B cell (primary cell): ENCODE data around the gene PIK3C3. TPM values are rescaled to one million over a fixed set of nuclear protein-coding genes. Genes with fewer than 3 reads are reported as not detected.

Experiments
- ATAC-seq: fragments of 200-7000 bp; cut with Tn5 transposase; one replicate; pipeline ENCODE4 v1.10.0; 2021; ENCODE audit warnings: low read depth, mild to moderate bottlenecking, moderate number of reproducible peaks, moderate library complexity
- CTCF ChIA-PET: fragments of 350-600 bp; sonication (Branson Sonifier 250); formaldehyde crosslinking; loops from one replicate; lab custom pipeline; 2021; ENCODE audit warnings: antibody characterized with exemption, inconsistent platforms; lab: Charles Lee
- POLR2A ChIA-PET: fragments of 350-600 bp; sonication (Branson Sonifier 250); formaldehyde crosslinking; loops from one replicate; lab custom pipeline; 2021; ENCODE audit warnings: antibody characterized with exemption; lab: Charles Lee
- DNase-seq: peaks from one replicate; pipeline ENCODE4 v3.0.0; 2013
- H2AFZ ChIP-seq: 2 replicates; pipeline ENCODE4 v1.6.1; 2012; ENCODE audit warnings: mild to moderate bottlenecking, low read depth, low read length; ENCODE audit not compliant: insufficient read depth, poor library complexity, severe bottlenecking
- H3K27ac ChIP-seq, 2 donors: 1 replicate in 1 of 2; 2 replicates in 1 of 2; pipeline ENCODE4 v1.5.1; 2012 to 2013; ENCODE audit warnings: low read length in 2 of 2, mild to moderate bottlenecking in 2 of 2, moderate library complexity in 1 of 2
- H3K27me3 ChIP-seq, 4 experiments: fragments of 200-600 bp in 1 of 4; sonication (generic) in 1 of 4; replicated peaks in 1 of 4; 1 replicate in 2 of 4; 2 replicates in 2 of 4; pipeline versions ENCODE4 v1.6.1 to v1.7.0; 2013 to 2016; ENCODE audit warnings: low read length in 3 of 4, mild to moderate bottlenecking in 2 of 4, mixed read lengths in 1 of 4, moderate library complexity in 1 of 4; ENCODE audit not compliant: insufficient read depth in 4 of 4, control insufficient read depth in 3 of 4; ENCODE audit errors: control extremely low read depth in 1 of 4
- H3K36me3 ChIP-seq, 2 experiments: replicated peaks in 1 of 2; 1 replicate in 1 of 2; 2 replicates in 1 of 2; pipeline versions ENCODE4 v1.6.1 to v1.7.1; 2013; ENCODE audit warnings: low read length in 1 of 2; ENCODE audit not compliant: insufficient read depth in 2 of 2, control insufficient read depth in 1 of 2; ENCODE audit errors: control extremely low read depth in 1 of 2, extremely low read depth in 1 of 2
- H3K4me1 ChIP-seq, 2 donors: fragments of 200-600 bp in 1 of 2; sonication (generic) in 1 of 2; 1 replicate in 1 of 2; 2 replicates in 1 of 2; pipeline versions ENCODE4 v1.5.1 to v1.6.1; 2013 to 2017; ENCODE audit warnings: low read length in 2 of 2; ENCODE audit not compliant: control insufficient read depth in 2 of 2, insufficient read depth in 2 of 2
- H3K4me2 ChIP-seq: replicated peaks from 2 replicates; pipeline ENCODE3; 2012; ENCODE audit warnings: mild to moderate bottlenecking, low read depth, low read length; ENCODE audit not compliant: poor library complexity, severe bottlenecking
- H3K4me3 ChIP-seq, 5 experiments: fragments of 200-600 bp in 1 of 5; sonication (generic) in 1 of 5; 1 replicate in 3 of 5; 2 replicates in 2 of 5; pipeline versions ENCODE4 v1.5.1 to v1.7.0; 2011 to 2016; ENCODE audit warnings: low read length in 4 of 5, mild to moderate bottlenecking in 4 of 5, low read depth in 2 of 5, control low read depth in 1 of 5, moderate library complexity in 1 of 5; ENCODE audit not compliant: insufficient read depth in 1 of 5; ENCODE audit errors: control extremely low read depth in 1 of 5, extremely low read depth in 1 of 5
- H3K79me2 ChIP-seq: fragments of 200-600 bp; sonication (generic); one replicate; pipeline ENCODE4 v1.6.0; 2016; ENCODE audit warnings: low read length; ENCODE audit not compliant: control insufficient read depth, insufficient read depth
- H3K9ac ChIP-seq: fragments of 200-600 bp; sonication (generic); 2 replicates; pipeline ENCODE4 v1.6.1; 2017; ENCODE audit warnings: mild to moderate bottlenecking, low read length, moderate library complexity
- H3K9me3 ChIP-seq, 3 donors: one replicate each; pipeline versions ENCODE4 v1.6.1 to v1.7.1; 2013; ENCODE audit warnings: low read length in 2 of 3; ENCODE audit not compliant: control insufficient read depth in 2 of 3, insufficient read depth in 1 of 3; ENCODE audit errors: control extremely low read depth in 1 of 3
- H4K20me1 ChIP-seq: 2 replicates; pipeline ENCODE4 v1.6.0; 2012; ENCODE audit warnings: mild to moderate bottlenecking, low read length; ENCODE audit not compliant: insufficient read depth, control insufficient read depth, poor library complexity, severe bottlenecking
- H3K27ac Mint-ChIP-seq: one replicate; pipeline ENCODE4 v1.8.0; 2021; ENCODE audit warnings: mixed read lengths
- H3K27me3 Mint-ChIP-seq: one replicate; pipeline ENCODE4 v1.8.0; 2021; ENCODE audit warnings: mixed read lengths
- H3K4me1 Mint-ChIP-seq: one replicate; pipeline ENCODE4 v1.8.0; 2021; ENCODE audit warnings: mixed read lengths
- H3K4me3 Mint-ChIP-seq: one replicate; pipeline ENCODE4 v1.8.0; 2021; ENCODE audit warnings: mixed read lengths
- H3K9me3 Mint-ChIP-seq: one replicate; pipeline ENCODE4 v1.8.0; 2022; ENCODE audit warnings: mixed read lengths; ENCODE audit not compliant: insufficient read depth
- CTCF ChIP-seq: fragments of 200-600 bp; IDR thresholded peaks from one replicate; pipeline ENCODE4 v1.8.0; 2022; ENCODE audit warnings: antibody characterized with exemption, mild to moderate bottlenecking
- EZH2 ChIP-seq: IDR thresholded peaks from 2 replicates; pipeline ENCODE4 v1.6.1; 2012; ENCODE audit warnings: borderline replicate concordance, low read depth, mild to moderate bottlenecking, moderate library complexity, low read length; ENCODE audit not compliant: insufficient read depth, poor library complexity, severe bottlenecking
- WGBS: methylation state at CpG from one replicate; pipeline ENCODE4 v1.1.5; 2013; ENCODE audit warnings: missing lambda C conversion rate; ENCODE audit not compliant: insufficient coverage; 5-methylcytosine and 5-hydroxymethylcytosine counted together
- intact Hi-C: fragments of 100-400 bp; cut with micrococcal nuclease; formaldehyde crosslinking; loops from one replicate; pipeline ENCODE4 v1.10.0; 2022
- polyA plus RNA-seq: library from polyadenylated mRNA; depleted of rRNA; stranded (reverse); fragments of >200 nt; gene quantifications from 2 replicates; pipeline ENCODE4 v1.2.3, GENCODE V29; 2012
- total RNA-seq, 2 donors: library from RNA; stranded (reverse); fragments of 120-200 nt in 1 of 2; gene quantifications; 1 replicate in 1 of 2; 2 replicates in 1 of 2; pipeline versions ENCODE4 v1.2.3 to v1.2.4, GENCODE V29; 2013 to 2022

Gene PIK3C3
- total and polyA plus RNA-seq, 2 donors (not counting 1 experiment from before 2014, with no cell fraction given): 13.3 to 87.9 TPM

DNA sequence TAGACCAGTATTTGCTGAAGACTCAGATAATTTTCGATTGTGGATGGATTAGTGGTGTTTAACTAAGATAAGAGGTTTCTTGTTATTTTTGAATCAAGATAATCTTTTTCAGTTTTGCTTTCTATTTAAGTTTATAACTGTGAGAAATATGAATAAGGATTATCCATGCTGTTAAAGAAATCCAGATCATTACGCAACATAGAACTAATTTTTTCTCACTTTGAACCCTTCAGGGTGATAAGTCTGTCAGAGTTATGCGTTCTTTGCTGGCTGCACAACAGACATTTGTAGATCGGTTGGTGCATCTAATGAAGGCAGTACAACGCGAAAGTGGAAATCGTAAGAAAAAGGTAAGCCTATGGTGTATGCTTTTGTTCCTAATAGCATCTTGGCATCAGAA is 74.1 kb downstream of the PIK3C3 start:
- Histone ChIP-seq H3K27me3 (no peaks in the 10 kb centered on the region), H3K9me3 (no peaks in the 10 kb centered on the region), H3K4me1 (no peaks in the 10 kb centered on the region), H3K4me3 (no peak overlapping the region), H3K79me2 (no peaks in the 10 kb centered on the region), H4K20me1 (no peaks in the 10 kb centered on the region), H3K27ac (no peak overlapping the region), H3K36me3 (peaks cover 2 to 16% of the 10 kb centered on the region in 2 experiments), H3K9ac (no peak overlapping the region), H2AFZ (no peak overlapping the region), H3K4me2 (no peak overlapping the region)
- Mint-ChIP-seq H3K9me3 (no peaks in the 10 kb centered on the region), H3K27ac (no peak overlapping the region), H3K4me3 (no peak overlapping the region), H3K27me3 (no peaks in the 10 kb centered on the region), H3K4me1 (no peaks in the 10 kb centered on the region)
- CTCF ChIA-PET: interaction anchor here (0.8 to 2.7 kb wide), 4 partner anchors 9 to 40 kb away, joined by 3 to 17 read pairs (median 8); no protein-coding TSS in a partner anchor
- intact Hi-C loops: no loop called here
- POLR2A ChIA-PET: no interaction called here
- no peak for ATAC-seq
- 100% methylated on average over 1 of the region's 7 CpGs for WGBS
- TF ChIP-seq CTCF (no peak), EZH2 (no peak)
- no peak for DNase-seq

- Histone ChIP-seq H3K4me1 (no peaks in the 10 kb centered on the region), H2AFZ (no peak overlapping the region), H4K20me1 (no peaks in the 10 kb centered on the region), H3K4me2 (no peak overlapping the region), H3K9me3 (no peaks in the 10 kb centered on the region), H3K27ac (no peak overlapping the region), H3K4me3 (no peak overlapping the region), H3K79me2 (no peaks in the 10 kb centered on the region), H3K9ac (no peak overlapping the region), H3K36me3 (peaks cover 10 to 26% of the 10 kb centered on the region in 2 experiments), H3K27me3 (no peaks in the 10 kb centered on the region)
- POLR2A ChIA-PET: no interaction called here
- no peaks in the 10 kb centered on the region for H3K27me3 Mint-ChIP-seq
- WGBS: no CpG with 5 or more reads among the region's 3 CpGs
- intact Hi-C loops: no loop called here
- DNase-seq (no peak), ATAC-seq (no peak)
- TF ChIP-seq CTCF (no peak), EZH2 (no peak)
- H3K4me1 Mint-ChIP-seq: no peaks in the 10 kb centered on the region
- CTCF ChIA-PET: interaction anchor here (1.0 to 1.8 kb wide), 2 partner anchors 17 to 23 kb away, joined by 3 to 8 read pairs; no protein-coding TSS in a partner anchor
- H3K4me3 Mint-ChIP-seq: no peak overlapping the region
- H3K9me3 Mint-ChIP-seq: no peaks in the 10 kb centered on the region
- no peak overlapping the region for H3K27ac Mint-ChIP-seq
Observed at GRCh38 chr18:42030586-42031182, 75.7 kb downstream of the PIK3C3 start.
